HepG2 (cell line): ENCODE results near the gene SLC25A28. TPM values are rescaled to one million over a fixed set of nuclear protein-coding genes. Genes with fewer than 3 reads are reported as not detected.
A peak's percentile ranks its signal among the peaks of the same experiment; 100 is the strongest.

Source experiments
- ATAC-seq: fragments of 200-7000 bp; cut with Tn5 transposase; 3 replicates; pipeline ENCODE4 v1.9.1; 2020; ENCODE audit warnings: mild to moderate bottlenecking, moderate library complexity
- BruUV-seq: library from RNA; stranded (reverse); fragments of 400-500 nt; replicated peaks from 2 replicates; lab custom pipeline; 2021; lab: Mats Ljungman, UMichigan
- CTCF ChIA-PET: fragments of 300-600 bp; formaldehyde crosslinking; extraction: SDS; loops from one replicate; lab custom pipeline; 2021; ENCODE audit warnings: low total read pairs, inconsistent platforms, low intra/inter-chr PET ratio; lab: Yijun Ruan, JAX
- POLR2A ChIA-PET: fragments of 350-600 bp; sonication (Branson Sonifier 250); formaldehyde crosslinking; loops from one replicate; lab custom pipeline; 2020; ENCODE audit warnings: antibody characterized with exemption, inconsistent platforms; lab: Yijun Ruan, JAX
- DNase-seq: peaks from one replicate; pipeline ENCODE4 v3.0.0-alpha.2; 2015; ENCODE audit warnings: low spot score
- FAIRE-seq: peaks from 3 replicates; lab custom pipeline; 2011; peaks lifted over from hg19 to GRCh38; lab: Jason Lieb, UNC
- H2AFZ ChIP-seq: one replicate; pipeline ENCODE4 v1.6.1; 2011; ENCODE audit warnings: low read length, inconsistent platforms
- H3K27ac ChIP-seq: fragments of 300-600 bp; 3 replicates; pipeline ENCODE4 v1.8.0; 2011; ENCODE audit warnings: mixed run types, mild to moderate bottlenecking, mixed read lengths, low read length, inconsistent platforms; ENCODE audit not compliant: insufficient read depth; ENCODE audit errors: extremely low read length
- H3K27me3 ChIP-seq, 2 experiments: fragments of 200-600 bp in 1 of 2; 2 replicates in 1 of 2; 3 replicates in 1 of 2; pipeline versions ENCODE4 v1.6.0 to v1.8.0; 2011; ENCODE audit warnings: low read length in 2 of 2, mild to moderate bottlenecking in 2 of 2, moderate library complexity in 2 of 2, inconsistent platforms in 1 of 2; ENCODE audit not compliant: insufficient read depth in 2 of 2, control insufficient read depth in 1 of 2
- H3K36me3 ChIP-seq, 2 experiments: fragments of 200-600 bp in 1 of 2; replicated peaks in 1 of 2; 2 replicates in 1 of 2; 3 replicates in 1 of 2; pipeline versions ENCODE4 v1.5.1 to v1.8.0; 2011; ENCODE audit warnings: low read length in 2 of 2, inconsistent platforms in 1 of 2; ENCODE audit not compliant: insufficient read depth in 2 of 2, control insufficient read depth in 1 of 2
- H3K4me1 ChIP-seq: 2 replicates; pipeline ENCODE4 v1.5.1; 2012; ENCODE audit warnings: low read length, inconsistent platforms; ENCODE audit not compliant: insufficient read depth
- H3K4me2 ChIP-seq: 2 replicates; pipeline ENCODE4 v1.6.0; 2011; ENCODE audit warnings: low read depth, low read length, inconsistent platforms
- H3K4me3 ChIP-seq, 3 experiments: fragments of 200-600 bp in 1 of 3; sonication (generic), shearing (Covaris generic) in 1 of 3; replicated peaks in 1 of 3; 2 replicates each; pipeline ENCODE4 v1.5.1; 2011 to 2016; ENCODE audit warnings: low read length in 3 of 3, inconsistent platforms in 2 of 3, low read depth in 2 of 3, mild to moderate bottlenecking in 2 of 3, control low read depth in 1 of 3, mixed read lengths in 1 of 3; ENCODE audit not compliant: insufficient read depth in 1 of 3
- H3K79me2 ChIP-seq: one replicate; pipeline ENCODE4 v1.6.1; 2011; ENCODE audit warnings: low read length, inconsistent platforms; ENCODE audit not compliant: insufficient read depth
- H3K9ac ChIP-seq: 2 replicates; pipeline ENCODE4 v1.6.0; 2011; ENCODE audit warnings: mild to moderate bottlenecking, low read depth, low read length, inconsistent platforms; ENCODE audit not compliant: insufficient read depth
- H3K9me3 ChIP-seq: 2 replicates; pipeline ENCODE4 v1.5.1; 2012; ENCODE audit warnings: mild to moderate bottlenecking, low read length
- H4K20me1 ChIP-seq: 2 replicates; pipeline ENCODE4 v1.6.0; 2011; ENCODE audit warnings: inconsistent platforms, mild to moderate bottlenecking, low read length, moderate library complexity; ENCODE audit not compliant: insufficient read depth
- FOXC1 ChIP-seq: sonication (generic); formaldehyde crosslinking; IDR thresholded peaks from 2 replicates; pipeline ENCODE4 v1.8.0; 2022; ENCODE audit warnings: mild to moderate bottlenecking, missing genetic modification reagents, borderline replicate concordance
- HCFC1 ChIP-seq: fragments of 150-350 bp; IDR thresholded peaks from 2 replicates; pipeline ENCODE4 v1.6.1; 2014; ENCODE audit warnings: low read depth, low read length
- HNF4G ChIP-seq, 2 experiments: sonication (generic) in 1 of 2; formaldehyde crosslinking in 1 of 2; IDR thresholded peaks; 2 replicates each; pipeline versions ENCODE4 v1.4.0 to v1.6.1; 2011 to 2020; ENCODE audit warnings: borderline replicate concordance in 2 of 2, low read depth in 2 of 2, mild to moderate bottlenecking in 2 of 2, low read length in 1 of 2, missing genetic modification reagents in 1 of 2, moderate library complexity in 1 of 2
- NFE2L2 ChIP-seq: fragments of 150-350 bp; IDR thresholded peaks from 2 replicates; pipeline ENCODE4 v1.6.1; 2014; ENCODE audit warnings: low read length
- ONECUT2 ChIP-seq: sonication (generic); formaldehyde crosslinking; IDR thresholded peaks from 2 replicates; pipeline ENCODE4 v1.4.0; 2020; ENCODE audit warnings: missing genetic modification reagents
- PCBP1 ChIP-seq: fragments of 200-400 bp; formaldehyde crosslinking; IDR thresholded peaks from 2 replicates; pipeline ENCODE4 v1.6.1; 2017; ENCODE audit warnings: mild to moderate bottlenecking, low read depth, low read length, borderline replicate concordance
- SMC3 ChIP-seq: IDR thresholded peaks from 2 replicates; pipeline ENCODE4 v1.6.1; 2011; ENCODE audit warnings: low read length, improper control_type of control experiment
- SRSF1 ChIP-seq: fragments of 200-400 bp; formaldehyde crosslinking; optimal IDR thresholded peaks from 2 replicates; pipeline ENCODE3; 2017; ENCODE audit warnings: mild to moderate bottlenecking, low read depth, low read length, moderate library complexity
- ZBTB21 ChIP-seq: sonication (generic); formaldehyde crosslinking; IDR thresholded peaks from 2 replicates; pipeline ENCODE4 v1.4.0; 2020; ENCODE audit warnings: missing genetic modification reagents
- ZNF24 ChIP-seq: fragments of 450-650 bp; IDR thresholded peaks from 2 replicates; pipeline ENCODE4 v1.6.1; 2017; ENCODE audit warnings: antibody characterized with exemption, mild to moderate bottlenecking
- ZNF253 ChIP-seq: sonication (generic); formaldehyde crosslinking; IDR thresholded peaks from 2 replicates; pipeline ENCODE4 v1.8.0; 2022; ENCODE audit warnings: mild to moderate bottlenecking, missing genetic modification reagents, borderline replicate concordance
- ZNF34 ChIP-seq: sonication (generic); formaldehyde crosslinking; IDR thresholded peaks from 2 replicates; pipeline ENCODE4 v1.4.0; 2020; ENCODE audit warnings: mild to moderate bottlenecking, missing genetic modification reagents, borderline replicate concordance
- ZNF468 ChIP-seq: sonication (generic); formaldehyde crosslinking; IDR thresholded peaks from 2 replicates; pipeline ENCODE4 v1.8.0; 2022; ENCODE audit warnings: mild to moderate bottlenecking, moderate library complexity, missing genetic modification reagents
- ZNF614 ChIP-seq: IDR thresholded peaks from 2 replicates; pipeline ENCODE4 v1.6.1; 2018; ENCODE audit warnings: missing biosample characterization, missing genetic modification reagents, inconsistent platforms, borderline replicate concordance
- ZNF703 ChIP-seq: sonication (generic); formaldehyde crosslinking; IDR thresholded peaks from 2 replicates; pipeline ENCODE4 v1.5.1; 2020; ENCODE audit warnings: missing genetic modification reagents, mild to moderate bottlenecking, moderate library complexity, borderline replicate concordance
- WGBS: methylation state at CpG from one replicate; pipeline ENCODE4 v1.1.6; 2017; ENCODE audit warnings: low lambda C conversion rate; 5-methylcytosine and 5-hydroxymethylcytosine counted together
- in situ Hi-C: cut with HindIII; loops from 2 replicates; pipeline ENCODE4 v1.10.0; 2017; ENCODE audit warnings: low pct_unique_long_range_greater_than_20kb; ENCODE audit not compliant: extremely low pct_ligation_motif_present
- intact Hi-C: fragments of 100-400 bp; cut with micrococcal nuclease; formaldehyde crosslinking; loops from one replicate; pipeline ENCODE4 v1.10.0; 2022; ENCODE audit not compliant: unreplicated experiment
- polyA plus RNA-seq, 8 experiments: library from polyadenylated mRNA; depleted of rRNA in 3 of 8; stranded (reverse) in 7 of 8; unstranded in 1 of 8; fragments of >200 nt; fragmentation: Illumina TruSeq in 4 of 8; extraction: Trizol in 4 of 8; gene quantifications; 2 replicates each; pipeline versions ENCODE4 v1.2.1 to v1.2.3, GENCODE V29; 2011 to 2016; ENCODE audit warnings: low read depth in 4 of 8, missing spikeins in 1 of 8, mixed read lengths in 1 of 8; ENCODE audit not compliant: insufficient read depth in 1 of 8
- total RNA-seq, 5 experiments: library from RNA; depleted of rRNA; stranded (reverse); fragments of >200 nt; fragmentation: Illumina TruSeq; extraction: Trizol; gene quantifications; 2 replicates each; pipeline ENCODE4 v1.2.3, GENCODE V29; 2016; ENCODE audit warnings: low read depth in 1 of 5
- TF ChIP-seq, protein P1 (sequence below): sonication (generic); formaldehyde crosslinking; IDR thresholded peaks from 2 replicates; pipeline ENCODE4 v1.4.0; 2020; ENCODE audit warnings: mild to moderate bottlenecking, low read depth, missing genetic modification reagents
- TF ChIP-seq, protein P2 (sequence below): sonication (generic); formaldehyde crosslinking; IDR thresholded peaks from 2 replicates; pipeline ENCODE4 v1.5.0; 2020; ENCODE audit warnings: mild to moderate bottlenecking, missing genetic modification reagents, moderate library complexity
- TF ChIP-seq, protein P3 (sequence below), 2 experiments: IDR thresholded peaks; 2 replicates each; pipeline ENCODE4 v1.6.1; 2011 to 2012; ENCODE audit warnings: low read length in 2 of 2, borderline replicate concordance in 1 of 2, low read depth in 1 of 2, mild to moderate bottlenecking in 1 of 2, moderate library complexity in 1 of 2

SLC25A28 gene
- total and polyA plus RNA-seq, 2 of the 13 experiments (the other 11 are each of a cell fraction or from before 2014, with no cell fraction given): 15.2 to 41.0 TPM

DNA sequence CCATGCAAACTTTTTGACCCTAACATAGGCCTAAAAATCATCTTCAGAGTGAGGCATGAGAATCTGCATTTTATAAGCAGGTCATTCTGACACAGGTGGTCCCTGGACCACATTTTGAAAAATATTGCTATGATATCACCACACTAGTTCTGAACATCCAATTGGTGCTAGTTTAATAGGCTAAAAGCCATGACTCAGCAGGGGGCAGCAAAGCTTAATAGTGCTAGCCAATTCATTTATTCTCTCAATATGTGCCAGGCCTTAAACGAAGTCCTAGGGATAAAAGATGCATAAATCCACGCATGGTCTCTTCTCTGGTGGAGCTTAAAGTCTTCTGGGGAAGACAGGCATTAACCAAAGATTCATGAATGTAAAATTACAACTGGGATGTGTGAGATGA is 10.2 kb upstream of the SLC25A28 start:
- WGBS: 7% methylated on average over 2 of the region's 2 CpGs
- FAIRE-seq (no peak), DNase-seq (peak; percentile 55), ATAC-seq (peak; percentile 82)
- Histone ChIP-seq H3K9ac (no peak overlapping the region), H3K4me1 (peaks cover 5% of the 10 kb centered on the region; the same call in 1 of the 2 replicates), H3K4me3 (no peak overlapping the region), H3K27ac (no peak overlapping the region), H4K20me1 (no peaks in the 10 kb centered on the region), H3K27me3 (no peaks in the 10 kb centered on the region; a peak in 1 of 5 replicates), H2AFZ (no peak overlapping the region), H3K9me3 (no peaks in the 10 kb centered on the region), H3K36me3 (no peaks in the 10 kb centered on the region), H3K4me2 (no peak overlapping the region), H3K79me2 (no peaks in the 10 kb centered on the region)
- ChIA-PET CTCF (interaction anchor here (2.5 to 2.7 kb wide), 2 partner anchors 68 to 80 kb away, joined by 8 to 21 read pairs; no protein-coding TSS in a partner anchor), POLR2A (interaction anchor here (1.1 to 2.3 kb wide), 2 partner anchors 9 to 29 kb away, joined by 3 to 7 read pairs; partner anchors contain the start of gene ENTPD7)
- in situ Hi-C loops: no loop called here
- BruUV-seq: no TSS peak
- intact Hi-C loops: loop anchor here (1.0 to 5.0 kb wide), 3 partner anchors 52 to 81 kb away; no protein-coding TSS in a partner anchor
- peak; percentile 48; the same call in 1 of the 2 replicates for TF ChIP-seq ZNF24
- no peak for TF ChIP-seq SRSF1
- TF ChIP-seq NFE2L2: peak; percentile 80
- no peak for TF ChIP-seq ZNF34 (CRISPR knock-in tag)
- no peak for TF ChIP-seq ONECUT2 (CRISPR knock-in tag)
- no peak for TF ChIP-seq FOXC1
- no peak for TF ChIP-seq HNF4G (IDR thresholded peaks at IDR 0.05; ENCODE audit: borderline replicate concordance, low read depth, low read length)
- no peak for TF ChIP-seq HNF4G (CRISPR knock-in tag; IDR thresholded peaks at IDR 0.05; ENCODE audit: borderline replicate concordance, low read depth)
- TF ChIP-seq ZNF253 (CRISPR knock-in tag): no peak
- TF ChIP-seq ZNF614 (CRISPR knock-in tag): no peak
- TF ChIP-seq ZBTB21 (CRISPR knock-in tag): no peak
- TF ChIP-seq, protein P1, sequence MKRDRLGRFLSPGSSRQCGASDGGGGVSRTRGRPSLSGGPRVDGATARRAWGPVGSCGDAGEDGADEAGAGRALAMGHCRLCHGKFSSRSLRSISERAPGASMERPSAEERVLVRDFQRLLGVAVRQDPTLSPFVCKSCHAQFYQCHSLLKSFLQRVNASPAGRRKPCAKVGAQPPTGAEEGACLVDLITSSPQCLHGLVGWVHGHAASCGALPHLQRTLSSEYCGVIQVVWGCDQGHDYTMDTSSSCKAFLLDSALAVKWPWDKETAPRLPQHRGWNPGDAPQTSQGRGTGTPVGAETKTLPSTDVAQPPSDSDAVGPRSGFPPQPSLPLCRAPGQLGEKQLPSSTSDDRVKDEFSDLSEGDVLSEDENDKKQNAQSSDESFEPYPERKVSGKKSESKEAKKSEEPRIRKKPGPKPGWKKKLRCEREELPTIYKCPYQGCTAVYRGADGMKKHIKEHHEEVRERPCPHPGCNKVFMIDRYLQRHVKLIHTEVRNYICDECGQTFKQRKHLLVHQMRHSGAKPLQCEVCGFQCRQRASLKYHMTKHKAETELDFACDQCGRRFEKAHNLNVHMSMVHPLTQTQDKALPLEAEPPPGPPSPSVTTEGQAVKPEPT (CRISPR knock-in tag): no peak
- TF ChIP-seq, protein P2, sequence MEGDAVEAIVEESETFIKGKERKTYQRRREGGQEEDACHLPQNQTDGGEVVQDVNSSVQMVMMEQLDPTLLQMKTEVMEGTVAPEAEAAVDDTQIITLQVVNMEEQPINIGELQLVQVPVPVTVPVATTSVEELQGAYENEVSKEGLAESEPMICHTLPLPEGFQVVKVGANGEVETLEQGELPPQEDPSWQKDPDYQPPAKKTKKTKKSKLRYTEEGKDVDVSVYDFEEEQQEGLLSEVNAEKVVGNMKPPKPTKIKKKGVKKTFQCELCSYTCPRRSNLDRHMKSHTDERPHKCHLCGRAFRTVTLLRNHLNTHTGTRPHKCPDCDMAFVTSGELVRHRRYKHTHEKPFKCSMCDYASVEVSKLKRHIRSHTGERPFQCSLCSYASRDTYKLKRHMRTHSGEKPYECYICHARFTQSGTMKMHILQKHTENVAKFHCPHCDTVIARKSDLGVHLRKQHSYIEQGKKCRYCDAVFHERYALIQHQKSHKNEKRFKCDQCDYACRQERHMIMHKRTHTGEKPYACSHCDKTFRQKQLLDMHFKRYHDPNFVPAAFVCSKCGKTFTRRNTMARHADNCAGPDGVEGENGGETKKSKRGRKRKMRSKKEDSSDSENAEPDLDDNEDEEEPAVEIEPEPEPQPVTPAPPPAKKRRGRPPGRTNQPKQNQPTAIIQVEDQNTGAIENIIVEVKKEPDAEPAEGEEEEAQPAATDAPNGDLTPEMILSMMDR (CRISPR knock-in tag): peak; percentile 75
- no peak for TF ChIP-seq ZNF468 (CRISPR knock-in tag)
- TF ChIP-seq, protein P3, sequence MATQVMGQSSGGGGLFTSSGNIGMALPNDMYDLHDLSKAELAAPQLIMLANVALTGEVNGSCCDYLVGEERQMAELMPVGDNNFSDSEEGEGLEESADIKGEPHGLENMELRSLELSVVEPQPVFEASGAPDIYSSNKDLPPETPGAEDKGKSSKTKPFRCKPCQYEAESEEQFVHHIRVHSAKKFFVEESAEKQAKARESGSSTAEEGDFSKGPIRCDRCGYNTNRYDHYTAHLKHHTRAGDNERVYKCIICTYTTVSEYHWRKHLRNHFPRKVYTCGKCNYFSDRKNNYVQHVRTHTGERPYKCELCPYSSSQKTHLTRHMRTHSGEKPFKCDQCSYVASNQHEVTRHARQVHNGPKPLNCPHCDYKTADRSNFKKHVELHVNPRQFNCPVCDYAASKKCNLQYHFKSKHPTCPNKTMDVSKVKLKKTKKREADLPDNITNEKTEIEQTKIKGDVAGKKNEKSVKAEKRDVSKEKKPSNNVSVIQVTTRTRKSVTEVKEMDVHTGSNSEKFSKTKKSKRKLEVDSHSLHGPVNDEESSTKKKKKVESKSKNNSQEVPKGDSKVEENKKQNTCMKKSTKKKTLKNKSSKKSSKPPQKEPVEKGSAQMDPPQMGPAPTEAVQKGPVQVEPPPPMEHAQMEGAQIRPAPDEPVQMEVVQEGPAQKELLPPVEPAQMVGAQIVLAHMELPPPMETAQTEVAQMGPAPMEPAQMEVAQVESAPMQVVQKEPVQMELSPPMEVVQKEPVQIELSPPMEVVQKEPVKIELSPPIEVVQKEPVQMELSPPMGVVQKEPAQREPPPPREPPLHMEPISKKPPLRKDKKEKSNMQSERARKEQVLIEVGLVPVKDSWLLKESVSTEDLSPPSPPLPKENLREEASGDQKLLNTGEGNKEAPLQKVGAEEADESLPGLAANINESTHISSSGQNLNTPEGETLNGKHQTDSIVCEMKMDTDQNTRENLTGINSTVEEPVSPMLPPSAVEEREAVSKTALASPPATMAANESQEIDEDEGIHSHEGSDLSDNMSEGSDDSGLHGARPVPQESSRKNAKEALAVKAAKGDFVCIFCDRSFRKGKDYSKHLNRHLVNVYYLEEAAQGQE (IDR thresholded peaks at IDR 0.05; ENCODE audit: borderline replicate concordance in 1 of 2, low read depth in 1 of 2, low read length in 2 of 2): no peak
- TF ChIP-seq ZNF703 (CRISPR knock-in tag): no peak
- TF ChIP-seq PCBP1: no peak
- peak; percentile 75 for TF ChIP-seq SMC3
- TF ChIP-seq HCFC1: no peak
